ACHN (cell line): ENCODE results near the gene INSYN2A.
A peak's percentile ranks its signal among the peaks of the same experiment; 100 is the strongest.

Experiments
- DNase-seq: peaks from one replicate; pipeline ENCODE4 v3.0.0-alpha.2; 2015
- in situ Hi-C: cut with HindIII; loops from 2 replicates; pipeline ENCODE4 v1.10.0; 2017; ENCODE audit warnings: low sequenced_read_pairs, low pct_ligation_motif_present, low pct_unique_long_range_greater_than_20kb

The INSYN2A gene

GRCh38 chr10:127196282-127197153 lies at the start of gene INSYN2A:
Gene INSYN2A, minus strand, starts transcription at chr10:127196591. Its CDS starts 20,196 bp downstream, at chr10:127176395.
- peak; percentile 52 for DNase-seq
- in situ Hi-C loops = no loop called here

GRCh38 chr10:127245456-127245855 lies 49.1 kb upstream of the INSYN2A start:
- in situ Hi-C loops = no loop called here
- DNase-seq = no peak

GRCh38 chr10:127243490-127244272 lies 47.3 kb upstream of the INSYN2A start:
- DNase-seq = peak; percentile 72
- in situ Hi-C loops = no loop called here

GRCh38 chr10:127242914-127243313 lies 46.5 kb upstream of the INSYN2A start:
- no peak for DNase-seq
- in situ Hi-C loops = no loop called here

GRCh38 chr10:127236266-127236665 lies 39.9 kb upstream of the INSYN2A start:
- DNase-seq = no peak
- in situ Hi-C loops = no loop called here

- in situ Hi-C loops = no loop called here
- no peak for DNase-seq
Measured at GRCh38 chr10:127234306-127234800, 38.0 kb upstream of the INSYN2A start.

- in situ Hi-C loops = no loop called here
- no peak for DNase-seq
Measured at GRCh38 chr10:127228195-127228787, 31.9 kb upstream of the INSYN2A start.

- in situ Hi-C loops = no loop called here
Measured at GRCh38 chr10:127227663-127228062, 31.3 kb upstream of the INSYN2A start.

GRCh38 chr10:127227027-127227426 lies 30.6 kb upstream of the INSYN2A start:
- DNase-seq = no peak
- in situ Hi-C loops = no loop called here

More at GRCh38 chr10:127227663-127228062, 31.3 kb upstream of the INSYN2A start:
- DNase-seq = no peak

GRCh38 chr10:127221281-127221680 lies 24.9 kb upstream of the INSYN2A start:
- DNase-seq = no peak
- in situ Hi-C loops = no loop called here

GRCh38 chr10:127218658-127219057 lies 22.3 kb upstream of the INSYN2A start:
- in situ Hi-C loops = no loop called here
- DNase-seq = no peak

- in situ Hi-C loops = no loop called here
- no peak for DNase-seq
Measured at GRCh38 chr10:127216786-127217185, 20.4 kb upstream of the INSYN2A start.

- in situ Hi-C loops = no loop called here
- no peak for DNase-seq
Measured at GRCh38 chr10:127216274-127216673, 19.9 kb upstream of the INSYN2A start.

GRCh38 chr10:127215866-127216265 lies 19.5 kb upstream of the INSYN2A start:
- no peak for DNase-seq
- in situ Hi-C loops = no loop called here

- in situ Hi-C loops = no loop called here
Measured at GRCh38 chr10:127210936-127211466, 14.6 kb upstream of the INSYN2A start.

GRCh38 chr10:127207081-127207480 lies 10.7 kb upstream of the INSYN2A start:
- in situ Hi-C loops = no loop called here
- no peak for DNase-seq

More at GRCh38 chr10:127210936-127211466, 14.6 kb upstream of the INSYN2A start:
- no peak for DNase-seq

GRCh38 chr10:127203067-127203466 lies 6.7 kb upstream of the INSYN2A start:
- no peak for DNase-seq
- in situ Hi-C loops = no loop called here

GRCh38 chr10:127200646-127201045 lies 4.3 kb upstream of the INSYN2A start:
- DNase-seq = no peak
- in situ Hi-C loops = no loop called here

GRCh38 chr10:127198721-127199120 lies 2.3 kb upstream of the INSYN2A start:
- no peak for DNase-seq
- in situ Hi-C loops = no loop called here
